Gastroesophageal sphincter (tissue), 3 donors: ENCODE results near the gene IGSF9.

Experiments
- CTCF ChIP-seq, 4 experiments: fragments of 200-600 bp in 2 of 4; fragments of 450-650 bp in 2 of 4; sonication (generic) in 1 of 4; IDR thresholded peaks; one replicate each; pipeline ENCODE4 v1.5.1; 2017 to 2019; ENCODE audit warnings: antibody characterized with exemption in 4 of 4, mild to moderate bottlenecking in 2 of 4, moderate library complexity in 2 of 4
- EP300 ChIP-seq: sonication (generic); formaldehyde crosslinking; IDR thresholded peaks from one replicate; pipeline ENCODE4 v1.6.1; 2017; ENCODE audit warnings: antibody characterized with exemption, mild to moderate bottlenecking
- POLR2AphosphoS5 ChIP-seq: sonication (generic); formaldehyde crosslinking; IDR thresholded peaks from one replicate; pipeline ENCODE4 v1.6.1; 2017; ENCODE audit warnings: antibody characterized with exemption

- TF ChIP-seq CTCF (IDR thresholded peaks at IDR 0.05) (no peak), EP300 (no peak), POLR2AphosphoS5 (no peak)
Observed at GRCh38 chr1:159973350-159973940, 28.0 kb upstream of the IGSF9 start.
